ENCODE data around the gene WDFY4. TPM values are rescaled to one million over a fixed set of nuclear protein-coding genes. Genes with fewer than 3 reads are reported as not detected.

The WDFY4 gene
- total RNA-seq, 6 donors from 2014 or later, result 10.1 to 48.9 (median 32.1) TPM

DNA sequence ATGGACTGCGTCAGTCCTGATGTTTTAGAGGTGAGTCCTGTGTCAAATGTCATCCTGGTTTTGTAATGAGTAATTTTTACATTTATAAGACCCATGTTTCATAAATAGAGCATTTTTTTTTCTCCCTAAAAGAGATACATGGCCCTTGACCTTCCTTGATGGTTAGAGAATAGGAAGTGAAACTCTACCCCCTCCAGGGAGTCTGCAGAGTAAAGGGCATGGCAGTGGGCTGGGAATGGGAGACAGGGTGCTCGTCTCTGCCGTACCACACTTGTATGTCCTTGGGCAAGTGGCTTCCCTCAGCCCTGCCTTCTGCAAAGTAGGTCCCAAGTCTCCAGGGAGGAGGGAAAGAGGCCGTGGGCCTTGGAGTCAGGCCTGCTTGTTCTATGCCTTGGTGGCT lies 63.9 kb downstream of the WDFY4 start:
- WGBS, 2 donors, result 63 to 83% methylated on average over 4 of the region's 4 CpGs
- ATAC-seq (ENCODE audit: low FRiP score in 2 of 2) (peak; percentile 63 to 73), DNase-seq (no peak)
- H3K4me3 ChIP-seq, result no peak overlapping the region
- H3K9me3 ChIP-seq, result no peaks in the 10 kb centered on the region
- TF ChIP-seq, protein P1, sequence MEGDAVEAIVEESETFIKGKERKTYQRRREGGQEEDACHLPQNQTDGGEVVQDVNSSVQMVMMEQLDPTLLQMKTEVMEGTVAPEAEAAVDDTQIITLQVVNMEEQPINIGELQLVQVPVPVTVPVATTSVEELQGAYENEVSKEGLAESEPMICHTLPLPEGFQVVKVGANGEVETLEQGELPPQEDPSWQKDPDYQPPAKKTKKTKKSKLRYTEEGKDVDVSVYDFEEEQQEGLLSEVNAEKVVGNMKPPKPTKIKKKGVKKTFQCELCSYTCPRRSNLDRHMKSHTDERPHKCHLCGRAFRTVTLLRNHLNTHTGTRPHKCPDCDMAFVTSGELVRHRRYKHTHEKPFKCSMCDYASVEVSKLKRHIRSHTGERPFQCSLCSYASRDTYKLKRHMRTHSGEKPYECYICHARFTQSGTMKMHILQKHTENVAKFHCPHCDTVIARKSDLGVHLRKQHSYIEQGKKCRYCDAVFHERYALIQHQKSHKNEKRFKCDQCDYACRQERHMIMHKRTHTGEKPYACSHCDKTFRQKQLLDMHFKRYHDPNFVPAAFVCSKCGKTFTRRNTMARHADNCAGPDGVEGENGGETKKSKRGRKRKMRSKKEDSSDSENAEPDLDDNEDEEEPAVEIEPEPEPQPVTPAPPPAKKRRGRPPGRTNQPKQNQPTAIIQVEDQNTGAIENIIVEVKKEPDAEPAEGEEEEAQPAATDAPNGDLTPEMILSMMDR (IDR thresholded peaks at IDR 0.05), result no peak
- no peak for TF ChIP-seq EP300 (IDR thresholded peaks at IDR 0.05)
- TF ChIP-seq POLR2A (IDR thresholded peaks at IDR 0.05), result no peak
- no peak for TF ChIP-seq POLR2AphosphoS5 (IDR thresholded peaks at IDR 0.05)
- H3K27me3 ChIP-seq, result no peaks in the 10 kb centered on the region
- no peak overlapping the region for H3K27ac ChIP-seq
- no peaks in the 10 kb centered on the region for H3K36me3 ChIP-seq
- no peaks in the 10 kb centered on the region for H3K4me1 ChIP-seq

DNA sequence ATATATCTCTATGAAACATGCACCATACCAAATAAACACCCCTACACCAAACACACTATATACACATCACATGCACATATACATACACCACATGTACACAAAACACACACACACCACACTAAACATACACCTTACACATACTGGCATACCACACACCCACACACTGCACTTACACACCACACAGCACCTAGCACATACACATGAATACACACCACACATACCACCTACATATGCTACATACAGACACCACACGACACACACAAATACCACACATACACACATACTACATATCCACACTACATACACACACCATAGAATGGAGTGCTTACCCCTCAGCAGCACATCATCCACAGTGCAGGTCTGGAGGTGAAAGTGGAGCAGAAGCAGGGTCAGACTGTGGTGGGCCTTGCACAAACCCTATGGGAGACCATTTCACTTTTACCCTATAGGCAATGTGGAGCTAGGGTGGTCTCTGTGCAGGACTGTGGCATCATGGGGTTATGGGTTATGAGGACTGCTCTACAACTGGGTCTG lies 64.6 kb downstream of the WDFY4 start:
- DNase-seq (no peak), ATAC-seq (ENCODE audit: low FRiP score in 2 of 2) (peak in 1 of 2 donors; percentile 57)
- Histone ChIP-seq H3K27me3 (no peaks in the 10 kb centered on the region), H3K36me3 (no peaks in the 10 kb centered on the region), H3K9me3 (no peaks in the 10 kb centered on the region), H3K4me1 (no peaks in the 10 kb centered on the region), H3K27ac (no peak overlapping the region), H3K4me3 (no peak overlapping the region)
- TF ChIP-seq EP300 (IDR thresholded peaks at IDR 0.05) (no peak), POLR2A (IDR thresholded peaks at IDR 0.05) (no peak), POLR2AphosphoS5 (IDR thresholded peaks at IDR 0.05) (no peak)
- TF ChIP-seq, protein P1 (IDR thresholded peaks at IDR 0.05), result no peak
- 100% methylated on average over 1 of the region's 1 CpG for WGBS, 2 donors

DNA sequence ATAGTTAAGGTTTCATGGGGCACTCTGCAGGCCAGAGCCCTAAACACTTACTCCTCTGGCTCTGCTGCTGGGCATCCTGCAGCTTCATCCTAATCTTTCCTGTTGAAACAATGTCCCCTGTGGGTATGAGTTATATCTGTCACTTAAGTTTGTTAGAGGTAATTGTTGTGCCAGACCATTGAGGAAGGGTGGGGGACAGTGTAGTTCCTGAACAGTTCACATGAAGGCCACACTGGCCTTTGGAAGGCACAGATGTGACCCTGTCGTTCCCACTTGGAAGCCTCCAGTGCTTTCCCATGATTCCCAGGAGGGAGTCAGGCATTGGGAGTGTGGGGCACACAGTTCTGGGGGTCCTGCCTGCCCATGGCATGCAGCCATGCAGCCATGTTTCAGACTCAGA lies 65.3 kb downstream of the WDFY4 start:
- no peak for TF ChIP-seq EP300 (IDR thresholded peaks at IDR 0.05)
- no peak for TF ChIP-seq POLR2AphosphoS5 (IDR thresholded peaks at IDR 0.05)

DNA sequence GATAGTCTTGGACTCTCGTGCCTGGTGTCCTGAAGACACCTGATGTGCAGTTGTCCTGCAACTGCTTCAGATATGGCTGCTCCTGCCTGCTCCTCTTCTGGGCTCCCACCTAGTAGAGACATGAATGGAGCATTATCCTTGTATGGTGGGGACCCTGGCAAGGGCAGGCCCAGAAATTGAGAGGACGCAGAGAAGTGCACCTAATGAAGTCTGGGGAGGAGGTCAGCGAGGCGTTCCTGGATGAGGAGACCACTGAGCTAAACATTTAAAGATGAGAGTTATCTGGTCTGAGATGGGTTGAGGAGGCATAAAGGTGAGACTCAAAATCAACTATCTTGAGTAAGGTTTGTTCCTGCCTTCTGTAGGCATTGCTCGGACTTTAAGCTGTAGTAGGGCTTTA lies 66.3 kb downstream of the WDFY4 start:
- TF ChIP-seq POLR2AphosphoS5 (IDR thresholded peaks at IDR 0.05) (no peak), POLR2A (IDR thresholded peaks at IDR 0.05) (no peak), EP300 (IDR thresholded peaks at IDR 0.05) (no peak)
- TF ChIP-seq, protein P1 (IDR thresholded peaks at IDR 0.05), result no peak
- 93 to 97% methylated on average over 5 of the region's 5 CpGs for WGBS, 2 donors

More for the DNA sequence above, 65.3 kb downstream of the WDFY4 start:
- Histone ChIP-seq H3K27me3 (no peaks in the 10 kb centered on the region), H3K4me3 (no peak overlapping the region), H3K9me3 (no peaks in the 10 kb centered on the region), H3K4me1 (no peaks in the 10 kb centered on the region), H3K36me3 (no peaks in the 10 kb centered on the region), H3K27ac (no peak overlapping the region)
- no peak for ATAC-seq (ENCODE audit: low FRiP score in 2 of 2)
- WGBS, 2 donors, result 56% methylated on average over 1 of the region's 1 CpG; no CpG with 5 or more reads in 1 of the 2 donors
- no peak for DNase-seq

DNA sequence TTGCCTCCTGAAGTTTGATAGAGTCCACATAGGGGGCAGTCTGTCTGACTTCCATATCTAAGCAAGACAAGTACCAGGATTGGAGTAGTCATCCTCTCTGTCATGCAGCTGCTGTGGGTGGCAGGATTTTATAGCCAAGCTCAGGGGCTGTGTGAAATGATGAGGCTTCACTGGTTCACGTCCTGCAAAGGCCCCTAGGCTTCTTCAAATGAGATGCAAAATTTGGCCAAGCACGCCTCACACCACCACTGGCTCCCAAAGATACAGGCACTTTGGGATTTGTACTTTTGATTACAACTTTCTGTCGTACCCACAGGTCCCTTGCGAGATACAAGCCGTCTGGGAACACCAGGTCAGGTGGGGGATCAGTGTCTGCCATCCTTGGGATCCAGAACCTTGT lies 67.1 kb downstream of the WDFY4 start:
- Histone ChIP-seq H3K9me3 (no peaks in the 10 kb centered on the region), H3K27ac (no peak overlapping the region), H3K27me3 (no peaks in the 10 kb centered on the region), H3K4me3 (no peak overlapping the region), H3K4me1 (no peaks in the 10 kb centered on the region), H3K36me3 (no peaks in the 10 kb centered on the region)
- DNase-seq (no peak), ATAC-seq (ENCODE audit: low FRiP score in 2 of 2) (no peak)
- whole genome bisulfite sequencing, 2 donors, result 90 to 94% methylated on average over 5 of the region's 5 CpGs
- TF ChIP-seq POLR2AphosphoS5 (IDR thresholded peaks at IDR 0.05), result no peak
- no peak for TF ChIP-seq POLR2A (IDR thresholded peaks at IDR 0.05)
- no peak for TF ChIP-seq EP300 (IDR thresholded peaks at IDR 0.05)
- TF ChIP-seq, protein P1 (IDR thresholded peaks at IDR 0.05), result no peak

More for the DNA sequence above, 66.3 kb downstream of the WDFY4 start:
- Histone ChIP-seq H3K9me3 (no peaks in the 10 kb centered on the region), H3K27me3 (no peaks in the 10 kb centered on the region), H3K4me1 (no peaks in the 10 kb centered on the region), H3K36me3 (no peaks in the 10 kb centered on the region), H3K27ac (no peak overlapping the region), H3K4me3 (no peak overlapping the region)
- DNase-seq (no peak), ATAC-seq (ENCODE audit: low FRiP score in 2 of 2) (no peak)
